Stomach (tissue), 9 donors: ENCODE results near the gene DIPK2B. TPM values are rescaled to one million over a fixed set of nuclear protein-coding genes. Genes with fewer than 3 reads are reported as not detected.

Experiments used
- DNase-seq, 2 donors: peaks; one replicate each; pipeline versions ENCODE4 v3.0.0 to v3.0.0-alpha.2; 2013 to 2019
- H3K27ac ChIP-seq, 5 donors: fragments of 200-600 bp in 4 of 5; sonication (generic) in 4 of 5; one replicate each; pipeline ENCODE4 v1.5.1; 2013 to 2019; ENCODE audit warnings: mild to moderate bottlenecking in 1 of 5, moderate library complexity in 1 of 5
- H3K27me3 ChIP-seq, 3 donors: fragments of 200-600 bp; sonication (generic); one replicate each; pipeline ENCODE4 v1.5.1; 2017 to 2019; ENCODE audit warnings: mixed run types in 1 of 3
- H3K36me3 ChIP-seq, 4 donors: fragments of 200-600 bp; sonication (generic); 1 replicate in 3 of 4; 2 replicates in 1 of 4; pipeline ENCODE4 v1.5.1; 2016 to 2019
- H3K4me1 ChIP-seq, 4 donors: fragments of 200-600 bp; sonication (generic); one replicate each; pipeline ENCODE4 v1.5.1; 2016 to 2019
- H3K4me3 ChIP-seq, 4 donors: fragments of 200-600 bp; sonication (generic) in 3 of 4; one replicate each; pipeline ENCODE4 v1.5.1; 2016 to 2019; ENCODE audit warnings: mild to moderate bottlenecking in 1 of 4
- H3K9me3 ChIP-seq, 4 donors: fragments of 200-600 bp; sonication (generic); one replicate each; pipeline ENCODE4 v1.5.1; 2016 to 2019
- CTCF ChIP-seq, 7 experiments: fragments of 450-650 bp in 4 of 7; fragments of 200-600 bp in 3 of 7; sonication (generic) in 3 of 7; IDR thresholded peaks; one replicate each; pipeline ENCODE4 v1.5.1; 2016 to 2019; ENCODE audit warnings: antibody characterized with exemption in 7 of 7, control low read depth in 2 of 7, mild to moderate bottlenecking in 1 of 7
- EP300 ChIP-seq: sonication (generic); formaldehyde crosslinking; IDR thresholded peaks from one replicate; pipeline ENCODE4 v1.6.1; 2017; ENCODE audit warnings: antibody characterized with exemption
- POLR2A ChIP-seq, 4 donors: fragments of 450-650 bp; IDR thresholded peaks; one replicate each; pipeline ENCODE4 v1.6.1; 2016; ENCODE audit warnings: antibody characterized with exemption in 4 of 4, control low read depth in 2 of 4, mild to moderate bottlenecking in 1 of 4, moderate library complexity in 1 of 4
- POLR2AphosphoS5 ChIP-seq, 3 donors: sonication (generic); formaldehyde crosslinking; IDR thresholded peaks; one replicate each; pipeline ENCODE4 v1.6.1; 2016; ENCODE audit warnings: antibody characterized with exemption in 3 of 3
- WGBS, 5 donors: extraction: QIAGEN DNeasy Blood & Tissue Kit in 3 of 5; methylation state at CpG; one replicate each; pipeline versions ENCODE4 v1.1.5 to v1.1.7; 2013 to 2018; 5-methylcytosine and 5-hydroxymethylcytosine counted together
- intact Hi-C: fragments of 100-400 bp; cut with DNase I; formaldehyde crosslinking; loops from one replicate; pipeline ENCODE4 v1.15.1; 2023; ENCODE audit warnings: low total_unique reads
- polyA plus RNA-seq, 3 donors: library from polyadenylated mRNA; stranded (reverse); fragments of 200-250 nt; gene quantifications; one replicate each; pipeline ENCODE4 v1.2.3, GENCODE V29; 2013
- total RNA-seq, 5 donors: library from RNA; depleted of rRNA; stranded (reverse); fragments of >200 nt; gene quantifications; one replicate each; pipeline versions ENCODE4 v1.1.0 to v1.2.3, GENCODE V29; 2014 to 2016
- donor health status: healthy with polysubstance abuse.
- donor health status: Bipolar disorder and iron deficiency.
- donor health status: healthy.

Gene DIPK2B
- total and polyA plus RNA-seq, 8 donors = 1.1 to 37.3 (median 6.6) TPM

GRCh38 chrX:45154462-45154861, 46.2 kb downstream of the DIPK2B start:
- Histone ChIP-seq H3K4me3 (no peak overlapping the region), H3K27ac (no peak overlapping the region), H3K4me1 (no peaks in the 10 kb centered on the region), H3K9me3 (no peaks in the 10 kb centered on the region), H3K36me3 (no peaks in the 10 kb centered on the region), H3K27me3 (no peaks in the 10 kb centered on the region)
- TF ChIP-seq POLR2AphosphoS5 (IDR thresholded peaks at IDR 0.05) (no peak), POLR2A (IDR thresholded peaks at IDR 0.05) (no peak), CTCF (IDR thresholded peaks at IDR 0.05) (no peak), EP300 (no peak)
- intact Hi-C loops = no loop called here
- DNase-seq = no peak

GRCh38 chrX:45154033-45154360, 46.7 kb downstream of the DIPK2B start:
- DNase-seq = no peak
- TF ChIP-seq POLR2AphosphoS5 (IDR thresholded peaks at IDR 0.05) = no peak
- no peak for TF ChIP-seq POLR2A (IDR thresholded peaks at IDR 0.05)
- TF ChIP-seq EP300 = no peak
- no peak for TF ChIP-seq CTCF (IDR thresholded peaks at IDR 0.05)
- 74 to 92% (median 85%) methylated on average over 4 of the region's 4 CpGs; no CpG with 5 or more reads in 1 of the 5 donors for WGBS, 5 donors

More at GRCh38 chrX:45154033-45154360, 46.7 kb downstream of the DIPK2B start:
- H3K27ac ChIP-seq = no peak overlapping the region
- intact Hi-C loops = no loop called here
- no peaks in the 10 kb centered on the region for H3K9me3 ChIP-seq
- H3K36me3 ChIP-seq = no peaks in the 10 kb centered on the region
- H3K27me3 ChIP-seq = no peaks in the 10 kb centered on the region
- no peak overlapping the region for H3K4me3 ChIP-seq
- no peaks in the 10 kb centered on the region for H3K4me1 ChIP-seq
